HepG2 (cell line): ENCODE results near the gene CTNND1. TPM values are rescaled to one million over a fixed set of nuclear protein-coding genes. Genes with fewer than 3 reads are reported as not detected.
A peak's percentile ranks its signal among the peaks of the same experiment; 100 is the strongest.

Experiments used
- ATAD3A ChIP-seq: sonication (generic); formaldehyde crosslinking; IDR thresholded peaks from 2 replicates; pipeline ENCODE4 v1.4.0; 2020; ENCODE audit warnings: missing genetic modification reagents
- ATF1 ChIP-seq: IDR thresholded peaks from 2 replicates; pipeline ENCODE4 v1.6.1; 2016; ENCODE audit warnings: mild to moderate bottlenecking, control low read depth
- BRD4 ChIP-seq: sonication (generic); formaldehyde crosslinking; IDR thresholded peaks from 2 replicates; pipeline ENCODE4 v1.4.0; 2020; ENCODE audit warnings: missing genetic modification reagents
- CREB3 ChIP-seq: sonication (generic); formaldehyde crosslinking; IDR thresholded peaks from 2 replicates; pipeline ENCODE4 v1.5.0; 2020; ENCODE audit warnings: missing genetic modification reagents
- ELF4 ChIP-seq: sonication (generic); formaldehyde crosslinking; IDR thresholded peaks from 2 replicates; pipeline ENCODE4 v1.5.0; 2020; ENCODE audit warnings: missing genetic modification reagents, mild to moderate bottlenecking, moderate library complexity, borderline replicate concordance
- GABPB1 ChIP-seq: IDR thresholded peaks from 2 replicates; pipeline ENCODE4 v1.6.1; 2016; ENCODE audit warnings: mild to moderate bottlenecking, missing genetic modification reagents, moderate library complexity, missing compliant biosample characterization
- HNRNPL ChIP-seq: fragments of 200-400 bp; formaldehyde crosslinking; IDR thresholded peaks from 2 replicates; pipeline ENCODE4 v1.6.1; 2017; ENCODE audit warnings: mild to moderate bottlenecking, low read depth, low read length
- KDM5A ChIP-seq: fragments of 200-600 bp; sonication (generic); IDR thresholded peaks from 2 replicates; pipeline ENCODE4 v1.7.0; 2018; ENCODE audit warnings: antibody characterized with exemption, mild to moderate bottlenecking, low read length, borderline replicate concordance
- NFE2L1 ChIP-seq: sonication (generic); formaldehyde crosslinking; IDR thresholded peaks from 2 replicates; pipeline ENCODE4 v1.4.0; 2020; ENCODE audit warnings: missing genetic modification reagents, mild to moderate bottlenecking, borderline replicate concordance
- POLR2G ChIP-seq: fragments of 200-400 bp; formaldehyde crosslinking; IDR thresholded peaks from 2 replicates; pipeline ENCODE4 v1.6.1; 2018; ENCODE audit warnings: mild to moderate bottlenecking, low read depth, low read length, moderate library complexity
- SIX1 ChIP-seq: sonication (generic); formaldehyde crosslinking; IDR thresholded peaks from 2 replicates; pipeline ENCODE4 v1.4.0; 2020; ENCODE audit warnings: missing genetic modification reagents, borderline replicate concordance
- SRSF4 ChIP-seq: fragments of 200-400 bp; formaldehyde crosslinking; IDR thresholded peaks from one replicate; pipeline ENCODE4 v1.6.1; 2018; ENCODE audit warnings: mild to moderate bottlenecking, low read depth, low read length, moderate library complexity; ENCODE audit not compliant: poor library complexity, severe bottlenecking
- THAP9 ChIP-seq: sonication (generic); formaldehyde crosslinking; IDR thresholded peaks from 2 replicates; pipeline ENCODE4; 2020; ENCODE audit warnings: missing genetic modification reagents, mild to moderate bottlenecking, borderline replicate concordance
- UBTF ChIP-seq: sonication (generic); formaldehyde crosslinking; IDR thresholded peaks from 2 replicates; pipeline ENCODE4 v1.4.0; 2020; ENCODE audit warnings: mild to moderate bottlenecking, missing genetic modification reagents
- ZKSCAN8 ChIP-seq: IDR thresholded peaks from 2 replicates; pipeline ENCODE4 v1.6.1; 2016; ENCODE audit warnings: borderline replicate concordance, missing genetic modification reagents, missing compliant biosample characterization
- ZMYM3 ChIP-seq: sonication (generic); formaldehyde crosslinking; IDR thresholded peaks from 2 replicates; pipeline ENCODE4 v1.5.1; 2020; ENCODE audit warnings: mild to moderate bottlenecking, missing genetic modification reagents
- ZNF234 ChIP-seq: sonication (generic); formaldehyde crosslinking; conservative IDR thresholded peaks from 2 replicates; pipeline ENCODE4 v1.5.1; 2020; ENCODE audit warnings: mild to moderate bottlenecking, missing genetic modification reagents
- ZNF329 ChIP-seq: sonication (generic); formaldehyde crosslinking; IDR thresholded peaks from 2 replicates; pipeline ENCODE4 v1.9.0; 2021; ENCODE audit warnings: low read depth, mild to moderate bottlenecking, missing genetic modification reagents
- ZNF333 ChIP-seq: sonication (generic); formaldehyde crosslinking; IDR thresholded peaks from 2 replicates; pipeline ENCODE4 v1.4.0; 2020; ENCODE audit warnings: mild to moderate bottlenecking, missing genetic modification reagents, borderline replicate concordance
- ZNF367 ChIP-seq: sonication (generic); formaldehyde crosslinking; IDR thresholded peaks from 2 replicates; pipeline ENCODE4 v1.4.0; 2020; ENCODE audit warnings: missing genetic modification reagents, borderline replicate concordance
- ZNF740 ChIP-seq: sonication (generic); formaldehyde crosslinking; IDR thresholded peaks from 2 replicates; pipeline ENCODE4 v1.4.0; 2020; ENCODE audit warnings: missing genetic modification reagents
- ZNF749 ChIP-seq: sonication (generic); formaldehyde crosslinking; IDR thresholded peaks from 2 replicates; pipeline ENCODE4 v1.8.0; 2022; ENCODE audit warnings: mild to moderate bottlenecking, missing genetic modification reagents, moderate library complexity, borderline replicate concordance
- ZNF850 ChIP-seq: sonication (generic); formaldehyde crosslinking; conservative IDR thresholded peaks from 2 replicates; pipeline ENCODE4 v1.9.0; 2021; ENCODE audit warnings: mild to moderate bottlenecking, missing genetic modification reagents
- ZSCAN21 ChIP-seq: sonication (generic); formaldehyde crosslinking; IDR thresholded peaks from 2 replicates; pipeline ENCODE4 v1.8.0; 2022; ENCODE audit warnings: mild to moderate bottlenecking, missing genetic modification reagents, moderate library complexity, borderline replicate concordance
- polyA plus RNA-seq, 8 experiments: library from polyadenylated mRNA; depleted of rRNA in 3 of 8; stranded (reverse) in 7 of 8; unstranded in 1 of 8; fragments of >200 nt; fragmentation: Illumina TruSeq in 4 of 8; extraction: Trizol in 4 of 8; gene quantifications; 2 replicates each; pipeline versions ENCODE4 v1.2.1 to v1.2.3, GENCODE V29; 2011 to 2016; ENCODE audit warnings: low read depth in 4 of 8, missing spikeins in 1 of 8, mixed read lengths in 1 of 8; ENCODE audit not compliant: insufficient read depth in 1 of 8
- total RNA-seq, 5 experiments: library from RNA; depleted of rRNA; stranded (reverse); fragments of >200 nt; fragmentation: Illumina TruSeq; extraction: Trizol; gene quantifications; 2 replicates each; pipeline ENCODE4 v1.2.3, GENCODE V29; 2016; ENCODE audit warnings: low read depth in 1 of 5

The CTNND1 gene
- total and polyA plus RNA-seq, 2 of the 13 experiments (the other 11 are each of a cell fraction or from before 2014, with no cell fraction given): 117 to 128 TPM

GRCh38 chr11:57778318-57779037, 16.9 kb downstream of the CTNND1 start (continued):
- no peak for TF ChIP-seq THAP9 (CRISPR knock-in tag)
- TF ChIP-seq ATAD3A: no peak
- no peak for TF ChIP-seq ZNF333 (CRISPR knock-in tag)
- no peak for TF ChIP-seq CREB3
- no peak; the same call in 1 of the 2 replicates for TF ChIP-seq ELF4 (CRISPR knock-in tag)
- TF ChIP-seq ZNF367 (CRISPR knock-in tag): no peak
- no peak for TF ChIP-seq SRSF4
- TF ChIP-seq SIX1 (CRISPR knock-in tag): no peak
- 0 out of 2 replicates have a peak, but pooled peaks have one; percentile 24 for TF ChIP-seq ZKSCAN8 (CRISPR knock-in tag)
- no peak for TF ChIP-seq KDM5A
- no peak for TF ChIP-seq BRD4 (CRISPR knock-in tag)
- peak; percentile 66 for TF ChIP-seq GABPB1 (CRISPR knock-in tag)
- TF ChIP-seq HNRNPL: no peak
- no peak for TF ChIP-seq ZSCAN21
- no peak for TF ChIP-seq ZNF850 (CRISPR knock-in tag)
- peak; percentile 32; the same call in 1 of the 2 replicates for TF ChIP-seq ZNF740
- TF ChIP-seq ZNF329 (CRISPR knock-in tag): no peak
- TF ChIP-seq UBTF: peak; percentile 42; the same call in 1 of the 2 replicates
- TF ChIP-seq NFE2L1 (CRISPR knock-in tag): no peak
- TF ChIP-seq ZNF749 (CRISPR knock-in tag): no peak
- peak; percentile 73 for TF ChIP-seq ATF1
- TF ChIP-seq ZNF234 (CRISPR knock-in tag): no peak
- peak; percentile 69; the same call in 1 of the 2 replicates for TF ChIP-seq POLR2G
- TF ChIP-seq ZMYM3: peak; percentile 36; the same call in 1 of the 2 replicates
